SK-N-SH (cell line): ENCODE data around the gene DNAJB6. TPM values are rescaled to one million over a fixed set of nuclear protein-coding genes. Genes with fewer than 3 reads are reported as not detected.

Experiments
- CTCF ChIA-PET: fragments of 300-600, 350-600 bp; formaldehyde crosslinking; extraction: SDS; loops from one replicate; lab custom pipeline; 2021; lab: Yijun Ruan, JAX
- POLR2A ChIA-PET: fragments of 350-600 bp; sonication (Branson Sonifier 250); formaldehyde crosslinking; extraction: SDS; loops from one replicate; lab custom pipeline; 2020; ENCODE audit warnings: antibody characterized with exemption, inconsistent platforms; lab: Yijun Ruan, JAX
- DNase-seq: peaks from one replicate; pipeline ENCODE4 v3.0.0; 2012
- H2AFZ ChIP-seq: fragments of 200-600 bp; sonication (generic); 2 replicates; pipeline ENCODE4 v1.8.1; 2016; ENCODE audit warnings: antibody characterized with exemption, mild to moderate bottlenecking, low read depth
- H3F3A ChIP-seq: fragments of 200-600 bp; sonication (generic); replicated peaks from 2 replicates; pipeline ENCODE3; 2016; ENCODE audit warnings: antibody characterized with exemption, mild to moderate bottlenecking; ENCODE audit not compliant: insufficient read depth
- H3K27ac ChIP-seq, 2 experiments: fragments of 200-500 bp in 1 of 2; fragments of 200-600 bp in 1 of 2; sonication (Bioruptor generic) in 1 of 2; sonication (generic), shearing (Covaris generic) in 1 of 2; 2 replicates each; pipeline versions ENCODE4 v1.5.1 to v1.6.1; 2014 to 2016; ENCODE audit warnings: low read depth in 2 of 2, inconsistent platforms in 1 of 2, low read length in 1 of 2, mild to moderate bottlenecking in 1 of 2, mixed read lengths in 1 of 2
- H3K27me3 ChIP-seq: fragments of 200-600 bp; sonication (generic), shearing (Covaris generic); 2 replicates; pipeline ENCODE4 v1.6.1; 2016; ENCODE audit warnings: mixed run types; ENCODE audit not compliant: insufficient read depth
- H3K36me3 ChIP-seq, 2 experiments: fragments of 200-500 bp in 1 of 2; fragments of 200-600 bp in 1 of 2; sonication (Bioruptor generic) in 1 of 2; sonication (generic) in 1 of 2; replicated peaks in 1 of 2; 2 replicates each; pipeline versions ENCODE3 to v1.5.1; 2014 to 2016; ENCODE audit warnings: low read length in 1 of 2, mild to moderate bottlenecking in 1 of 2; ENCODE audit not compliant: insufficient read depth in 2 of 2, control insufficient read depth in 1 of 2
- H3K4me1 ChIP-seq, 2 experiments: fragments of 200-500 bp in 1 of 2; fragments of 200-600 bp in 1 of 2; sonication (Bioruptor generic) in 1 of 2; sonication (generic), shearing (Covaris generic) in 1 of 2; 2 replicates each; pipeline versions ENCODE4 v1.5.1 to v1.6.1; 2014 to 2016; ENCODE audit warnings: low read depth in 1 of 2, low read length in 1 of 2, mixed run types in 1 of 2; ENCODE audit not compliant: insufficient read depth in 2 of 2, control insufficient read depth in 1 of 2
- H3K4me2 ChIP-seq: fragments of 200-600 bp; sonication (generic), shearing (Covaris generic); 2 replicates; pipeline ENCODE4 v1.6.1; 2017; ENCODE audit warnings: mixed run types
- H3K4me3 ChIP-seq, 2 experiments: fragments of 200-500 bp in 1 of 2; fragments of 200-600 bp in 1 of 2; sonication (Bioruptor generic) in 1 of 2; sonication (generic), shearing (Covaris generic) in 1 of 2; 2 replicates each; pipeline versions ENCODE4 v1.5.1 to v1.8.1; 2014 to 2016; ENCODE audit warnings: low read depth in 2 of 2, inconsistent platforms in 1 of 2, low read length in 1 of 2, mild to moderate bottlenecking in 1 of 2, mixed read lengths in 1 of 2, moderate library complexity in 1 of 2
- H3K79me2 ChIP-seq: fragments of 200-600 bp; sonication (generic); 2 replicates; pipeline ENCODE4 v1.8.1; 2017; ENCODE audit warnings: mild to moderate bottlenecking; ENCODE audit not compliant: insufficient read depth
- H3K9ac ChIP-seq: fragments of 200-600 bp; sonication (generic); 2 replicates; pipeline ENCODE4 v1.6.1; 2017; ENCODE audit warnings: mixed run types
- H3K9me2 ChIP-seq: fragments of 200-600 bp; sonication (generic); 2 replicates; pipeline ENCODE4 v1.6.1; 2017; ENCODE audit warnings: mixed run types
- H3K9me3 ChIP-seq: fragments of 200-600 bp; sonication (generic); 2 replicates; pipeline ENCODE4 v1.6.1; 2017; ENCODE audit warnings: mixed run types, mild to moderate bottlenecking, moderate library complexity
- H4K20me1 ChIP-seq: fragments of 200-600 bp; sonication (generic); 2 replicates; pipeline ENCODE4 v1.6.1; 2017; ENCODE audit warnings: mild to moderate bottlenecking, mixed run types; ENCODE audit not compliant: insufficient read depth
- ELF1 ChIP-seq: IDR thresholded peaks from 2 replicates; pipeline ENCODE4 v1.4.0; 2012
- FOXJ3 ChIP-seq: sonication (generic); formaldehyde crosslinking; IDR thresholded peaks from 2 replicates; pipeline ENCODE4 v1.5.1; 2020; ENCODE audit warnings: mild to moderate bottlenecking, missing genetic modification reagents
- IRF3 ChIP-seq: fragments of 150-350 bp; IDR thresholded peaks from 2 replicates; pipeline ENCODE4 v1.6.1; 2016; ENCODE audit warnings: mild to moderate bottlenecking, low read depth, low read length
- JUND ChIP-seq: IDR thresholded peaks from 2 replicates; pipeline ENCODE4 v1.4.0; 2012
- PBX3 ChIP-seq: IDR thresholded peaks from 2 replicates; pipeline ENCODE4; 2012
- POLR2AphosphoS5 ChIP-seq: IDR thresholded peaks from 2 replicates; pipeline ENCODE4 v1.6.1; 2012; ENCODE audit warnings: low read depth, low read length
- RCOR1 ChIP-seq: fragments of 150-350 bp; IDR thresholded peaks from 2 replicates; pipeline ENCODE4 v1.6.1; 2017; ENCODE audit warnings: antibody characterized with exemption, low read length
- REST ChIP-seq: IDR thresholded peaks from 2 replicates; pipeline ENCODE4 v1.6.1; 2012; ENCODE audit warnings: mild to moderate bottlenecking, low read depth, low read length, moderate library complexity
- SIN3A ChIP-seq: IDR thresholded peaks from 2 replicates; pipeline ENCODE4 v1.6.1; 2012; ENCODE audit warnings: low read depth, mild to moderate bottlenecking, low read length, moderate library complexity, borderline replicate concordance
- TAF1 ChIP-seq: IDR thresholded peaks from 2 replicates; pipeline ENCODE4 v1.6.1; 2012; ENCODE audit warnings: low read depth, mild to moderate bottlenecking, low read length, moderate library complexity, borderline replicate concordance
- USF2 ChIP-seq: fragments of 150-350 bp; IDR thresholded peaks from 2 replicates; pipeline ENCODE4 v1.6.1; 2017; ENCODE audit warnings: antibody characterized with exemption, low read length, low read depth, borderline replicate concordance
- YY1 ChIP-seq: IDR thresholded peaks from 2 replicates; pipeline ENCODE4 v1.4.0; 2012; ENCODE audit warnings: low read depth, mild to moderate bottlenecking
- WGBS: methylation state at CpG from one replicate; pipeline ENCODE4 v1.1.6; 2017; ENCODE audit warnings: low lambda C conversion rate; 5-methylcytosine and 5-hydroxymethylcytosine counted together
- polyA plus RNA-seq, 3 experiments: library from polyadenylated mRNA; depleted of rRNA; stranded (reverse); fragments of >200 nt; gene quantifications; 2 replicates each; pipeline ENCODE4 v1.2.3, GENCODE V29; 2012

The DNAJB6 gene
- polyA plus RNA-seq, 1 of the 3 experiments (the other 2 are of a cell fraction): 176 TPM

- Histone ChIP-seq H3K27me3 (no peaks in the 10 kb centered on the region), H3K4me3 (no peak overlapping the region), H4K20me1 (peaks cover 86% of the 10 kb centered on the region), H3K4me2 (no peak overlapping the region), H3K9me3 (no peaks in the 10 kb centered on the region), H3K79me2 (peaks cover 99% of the 10 kb centered on the region), H3F3A (peaks cover 9% of the 10 kb centered on the region), H3K27ac (no peak overlapping the region), H3K4me1 (no peaks in the 10 kb centered on the region; a peak in 1 of 4 replicates), H2AFZ (no peak overlapping the region), H3K9ac (no peak overlapping the region), H3K9me2 (no peaks in the 10 kb centered on the region), H3K36me3 (peaks cover 79 to 80% of the 10 kb centered on the region in 2 experiments)
- WGBS: 98% methylated on average over 9 of the region's 9 CpGs
- TF ChIP-seq SIN3A: no peak
- no peak for TF ChIP-seq RCOR1
- TF ChIP-seq USF2: no peak
- no peak for TF ChIP-seq TAF1
- TF ChIP-seq PBX3: no peak
- TF ChIP-seq FOXJ3 (CRISPR knock-in tag): no peak
- TF ChIP-seq ELF1: no peak
- TF ChIP-seq REST: no peak
- CTCF ChIA-PET: interaction anchor here (0.9 to 4.7 kb wide), 3 partner anchors 10 to 17 kb away, joined by 4 to 22 read pairs (median 4); no protein-coding TSS in a partner anchor
- DNase-seq: no peak
- POLR2A ChIA-PET: no interaction called here
Observed at GRCh38 chr7:157371296-157371695, 34.5 kb downstream of the DNAJB6 start.

- Histone ChIP-seq H4K20me1 (peaks cover 86% of the 10 kb centered on the region), H3K79me2 (peaks cover 99% of the 10 kb centered on the region), H3K27ac (no peak overlapping the region; a peak in 1 of 4 replicates), H3K9me2 (no peaks in the 10 kb centered on the region), H3K9me3 (no peaks in the 10 kb centered on the region), H2AFZ (no peak overlapping the region), H3K27me3 (no peaks in the 10 kb centered on the region), H3K4me1 (no peaks in the 10 kb centered on the region; a peak in 1 of 4 replicates), H3K4me3 (no peak overlapping the region), H3F3A (no peaks in the 10 kb centered on the region), H3K36me3 (peaks cover 71 to 74% of the 10 kb centered on the region in 2 experiments), H3K9ac (no peak overlapping the region), H3K4me2 (no peak overlapping the region)
- TF ChIP-seq JUND (no peak), TAF1 (no peak), FOXJ3 (CRISPR knock-in tag) (no peak), POLR2AphosphoS5 (0 out of 2 replicates have a peak, but pooled peaks have one; percentile 13), IRF3 (no peak), YY1 (no peak)
- 95% methylated on average over 23 of the region's 24 CpGs for WGBS
- DNase-seq: no peak
- ChIA-PET CTCF (interaction anchor here (0.7 to 4.7 kb wide), 5 partner anchors 9 to 423 kb away, joined by 3 to 22 read pairs (median 4); partner anchors contain the start of gene NOM1), POLR2A (no interaction called here)
Observed at GRCh38 chr7:157372300-157373232, 35.8 kb downstream of the DNAJB6 start.
